ENCODE measurements around the gene ZNF606.

DNA sequence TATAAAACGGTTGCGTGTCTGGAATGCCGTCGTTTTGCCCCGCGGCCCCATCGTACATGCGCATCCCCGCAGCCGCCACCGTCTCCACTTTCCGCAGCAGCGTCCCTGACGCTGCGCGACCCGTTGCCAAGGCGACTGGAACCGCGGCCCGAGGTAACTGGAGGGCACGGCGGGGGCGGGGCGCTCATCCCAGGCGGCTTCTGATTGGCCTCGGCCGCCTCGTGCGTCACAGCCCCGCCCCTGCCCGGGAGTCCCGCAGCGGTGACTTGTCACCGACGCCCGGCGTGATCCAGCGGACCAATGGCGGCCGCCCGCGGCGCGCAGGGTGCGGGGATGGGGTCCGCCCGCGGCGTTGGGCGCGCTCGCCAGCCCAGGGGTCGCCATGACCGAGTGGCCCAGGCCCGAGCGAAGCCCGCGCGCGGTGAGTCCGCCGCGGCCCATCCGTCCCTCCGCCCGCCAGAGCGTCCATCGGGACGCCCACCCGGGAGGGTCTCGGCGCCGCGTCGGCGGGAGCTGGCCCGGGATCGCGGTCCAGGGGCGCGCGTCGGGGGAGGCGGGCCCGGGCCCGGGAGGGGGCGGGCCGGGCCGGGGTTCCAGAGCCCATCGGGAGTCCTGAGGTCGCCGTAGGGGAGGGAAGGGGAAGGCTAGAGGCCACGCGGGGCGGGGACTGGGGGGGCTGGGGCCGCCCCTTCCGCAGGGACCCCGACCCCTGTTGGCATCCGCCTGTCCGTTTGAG lies 31.3 kb upstream of the ZNF606 start, which contains the start of gene ZSCAN1:
- TF ChIP-seq SP1 (IDR thresholded peaks at IDR 0.05): no peak
- TF ChIP-seq BHLHE40 (IDR thresholded peaks at IDR 0.05; ENCODE audit: borderline replicate concordance): no peak
- no peak for TF ChIP-seq FOXK2 (IDR thresholded peaks at IDR 0.05)
- no peak for TF ChIP-seq HDGF (IDR thresholded peaks at IDR 0.05; ENCODE audit: borderline replicate concordance)
- no peak for TF ChIP-seq TARDBP (IDR thresholded peaks at IDR 0.05)
- TF ChIP-seq SUZ12 (IDR thresholded peaks at IDR 0.05): no peak
- TF ChIP-seq, protein P1, sequence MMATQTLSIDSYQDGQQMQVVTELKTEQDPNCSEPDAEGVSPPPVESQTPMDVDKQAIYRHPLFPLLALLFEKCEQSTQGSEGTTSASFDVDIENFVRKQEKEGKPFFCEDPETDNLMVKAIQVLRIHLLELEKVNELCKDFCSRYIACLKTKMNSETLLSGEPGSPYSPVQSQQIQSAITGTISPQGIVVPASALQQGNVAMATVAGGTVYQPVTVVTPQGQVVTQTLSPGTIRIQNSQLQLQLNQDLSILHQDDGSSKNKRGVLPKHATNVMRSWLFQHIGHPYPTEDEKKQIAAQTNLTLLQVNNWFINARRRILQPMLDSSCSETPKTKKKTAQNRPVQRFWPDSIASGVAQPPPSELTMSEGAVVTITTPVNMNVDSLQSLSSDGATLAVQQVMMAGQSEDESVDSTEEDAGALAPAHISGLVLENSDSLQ (IDR thresholded peaks at IDR 0.05): no peak
- TF ChIP-seq NFRKB (IDR thresholded peaks at IDR 0.05): no peak
- no peak for TF ChIP-seq ARNT (IDR thresholded peaks at IDR 0.05)
- no peak for TF ChIP-seq FOXM1 (IDR thresholded peaks at IDR 0.05; ENCODE audit: borderline replicate concordance)
- TF ChIP-seq FOXA1 (IDR thresholded peaks at IDR 0.05): no peak

All from HEK293T (cell line).